NT2/D1 (cell line): ENCODE measurements around the gene TBC1D8B.

Experiments
- SUZ12 ChIP-seq: IDR thresholded peaks from 2 replicates; pipeline ENCODE4 v1.6.1; 2011; ENCODE audit not compliant: insufficient read length, insufficient read depth; ENCODE audit errors: extremely low read depth
- YY1 ChIP-seq: IDR thresholded peaks from 2 replicates; pipeline ENCODE4 v1.6.1; 2011; ENCODE audit not compliant: insufficient read length, insufficient read depth

DNA sequence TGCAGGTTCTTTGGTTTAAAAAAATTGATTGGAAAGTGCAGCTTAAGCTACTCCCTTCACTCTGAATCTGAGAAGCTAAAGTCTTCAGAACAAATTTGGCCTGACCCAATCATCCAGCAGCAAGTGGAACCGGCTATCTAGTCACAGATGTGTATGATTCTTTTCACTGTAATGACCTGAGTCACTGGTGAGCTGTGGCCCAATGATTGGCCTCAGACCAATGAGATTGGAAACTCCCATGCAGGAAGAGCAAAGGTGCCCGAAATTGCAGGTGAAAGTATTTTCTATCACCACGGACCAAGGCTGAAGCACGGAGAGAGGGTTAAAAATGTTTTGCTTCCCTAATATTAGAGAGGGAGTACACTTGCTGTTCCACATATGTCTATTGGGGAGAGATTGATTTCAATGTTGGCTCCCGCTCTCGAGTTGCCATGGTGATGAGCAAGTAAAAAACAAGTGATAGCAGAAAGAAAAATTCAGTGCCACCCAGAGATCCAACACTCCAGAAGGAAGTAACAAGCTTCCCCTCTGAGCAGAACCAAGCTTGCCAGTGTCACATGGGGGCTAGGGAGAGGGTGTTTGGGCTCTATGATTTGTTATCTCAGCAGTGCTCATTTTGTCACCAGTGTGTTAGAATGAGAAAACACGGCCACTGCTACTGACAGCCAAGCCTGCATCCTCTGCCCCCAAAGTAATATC is 89.4 kb downstream of the TBC1D8B start:
- TF ChIP-seq YY1 (no peak), SUZ12 (no peak)
